Immature natural killer cell (primary cell): ENCODE results near the gene STK11. TPM values are rescaled to one million over a fixed set of nuclear protein-coding genes. Genes with fewer than 3 reads are reported as not detected.
"Not testable (repeated sequence)": the region's sequence is repeated elsewhere in the genome, so short reads cannot be mapped to it uniquely, and the experiment has no call there.

Source experiments
- DNase-seq, 3 donors: peaks; one replicate each; pipeline ENCODE4 v3.0.0; 2022; ENCODE audit warnings: mixed read lengths in 1 of 3
- H3K27ac Mint-ChIP-seq, 6 donors: one replicate each; pipeline ENCODE4 v1.8.0; 2020; ENCODE audit warnings: mixed read lengths in 6 of 6, mild to moderate bottlenecking in 5 of 6, inconsistent platforms in 4 of 6, moderate library complexity in 3 of 6
- H3K27me3 Mint-ChIP-seq, 3 donors: one replicate each; pipeline ENCODE4 v1.8.0; 2020 to 2021; ENCODE audit warnings: low read depth in 3 of 3, mild to moderate bottlenecking in 3 of 3, mixed read lengths in 3 of 3, moderate library complexity in 3 of 3, inconsistent platforms in 1 of 3
- H3K36me3 Mint-ChIP-seq, 3 donors: one replicate each; pipeline ENCODE4 v1.8.0; 2020; ENCODE audit warnings: mixed read lengths in 3 of 3, inconsistent platforms in 2 of 3, mild to moderate bottlenecking in 2 of 3
- H3K4me1 Mint-ChIP-seq, 2 donors: one replicate each; pipeline ENCODE4 v1.8.0; 2020; ENCODE audit warnings: inconsistent platforms in 2 of 2, mild to moderate bottlenecking in 2 of 2, mixed read lengths in 2 of 2, moderate library complexity in 1 of 2
- H3K4me3 Mint-ChIP-seq, 5 donors: one replicate each; pipeline ENCODE4 v1.8.0; 2020; ENCODE audit warnings: mild to moderate bottlenecking in 5 of 5, mixed read lengths in 5 of 5, inconsistent platforms in 3 of 5, moderate library complexity in 3 of 5
- H3K9me3 Mint-ChIP-seq, 6 donors: one replicate each; pipeline ENCODE4 v1.8.0; 2020; ENCODE audit warnings: mild to moderate bottlenecking in 6 of 6, mixed read lengths in 6 of 6, inconsistent platforms in 4 of 6, moderate library complexity in 3 of 6
- polyA plus RNA-seq, 3 donors: library from polyadenylated mRNA; unstranded; fragments of 300-500 nt; fragmentation: Illumina TruSeq; gene quantifications; one replicate each; pipeline ENCODE4 v1.2.3, GENCODE V29; 2021

Gene STK11
- polyA plus RNA-seq, 3 donors from 2014 or later: 10.8 to 14.5 (median 11.7) TPM

DNA sequence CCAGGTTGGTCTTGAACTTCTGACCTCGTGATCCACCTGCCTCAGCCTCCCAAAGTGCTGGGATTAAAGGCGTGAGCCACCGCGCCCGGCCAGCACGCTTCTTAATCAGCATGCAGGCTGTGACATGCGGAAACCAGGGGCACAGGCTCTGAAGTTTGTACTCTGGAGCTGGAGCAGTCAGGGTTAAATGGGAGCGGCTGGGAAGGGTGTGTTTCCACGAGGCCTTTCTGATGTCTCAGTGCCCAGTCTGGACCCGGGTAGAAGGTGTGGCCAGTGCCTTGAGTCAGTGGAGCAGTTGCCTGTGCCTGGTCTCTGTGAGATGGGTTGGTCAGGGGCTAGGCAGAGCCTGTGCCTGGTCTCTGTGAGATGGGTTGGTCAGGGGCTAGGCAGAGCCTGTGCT, 3.3 kb downstream of the STK11 start:
- Mint-ChIP-seq H3K27me3 (peaks cover 10 to 13% (median 10%) of the 10 kb centered on the region in 3 donors), H3K4me1 (peaks cover 28 to 37% of the 10 kb centered on the region in 2 donors), H3K4me3 (peak overlapping the region in 2 of 5 donors; percentile 38 to 47)
- not testable (repeated sequence) for DNase-seq, H3K27ac Mint-ChIP-seq, H3K36me3 Mint-ChIP-seq, H3K9me3 Mint-ChIP-seq

DNA sequence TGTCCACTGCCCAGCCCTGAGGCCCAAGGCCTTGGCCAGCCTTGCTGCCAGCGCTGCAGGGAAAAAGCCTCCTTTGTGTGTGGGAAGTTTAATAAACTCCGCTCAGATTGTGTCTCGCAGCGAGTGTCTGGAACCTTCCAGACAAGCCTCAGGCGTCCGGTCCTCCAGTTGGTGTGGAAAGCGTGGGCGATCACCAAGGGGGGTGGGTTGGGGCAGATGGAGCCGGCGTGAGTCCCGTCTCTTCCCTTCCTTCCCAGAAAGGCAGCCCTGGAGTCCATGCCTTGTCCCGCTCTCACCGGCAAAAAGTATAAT, 4.6 kb downstream of the STK11 start:
- H3K4me1 Mint-ChIP-seq: peaks cover 34 to 42% of the 10 kb centered on the region in 2 donors
- peaks cover 10 to 13% (median 12%) of the 10 kb centered on the region in 3 donors for H3K27me3 Mint-ChIP-seq
- no peak overlapping the region for H3K27ac Mint-ChIP-seq
- peaks cover 0 to 4% (median 0%) of the 10 kb centered on the region in 3 donors for H3K36me3 Mint-ChIP-seq
- H3K9me3 Mint-ChIP-seq: no peaks in the 10 kb centered on the region
- no peak for DNase-seq
- H3K4me3 Mint-ChIP-seq: peak overlapping the region in 1 of 5 donors; percentile 33

DNA sequence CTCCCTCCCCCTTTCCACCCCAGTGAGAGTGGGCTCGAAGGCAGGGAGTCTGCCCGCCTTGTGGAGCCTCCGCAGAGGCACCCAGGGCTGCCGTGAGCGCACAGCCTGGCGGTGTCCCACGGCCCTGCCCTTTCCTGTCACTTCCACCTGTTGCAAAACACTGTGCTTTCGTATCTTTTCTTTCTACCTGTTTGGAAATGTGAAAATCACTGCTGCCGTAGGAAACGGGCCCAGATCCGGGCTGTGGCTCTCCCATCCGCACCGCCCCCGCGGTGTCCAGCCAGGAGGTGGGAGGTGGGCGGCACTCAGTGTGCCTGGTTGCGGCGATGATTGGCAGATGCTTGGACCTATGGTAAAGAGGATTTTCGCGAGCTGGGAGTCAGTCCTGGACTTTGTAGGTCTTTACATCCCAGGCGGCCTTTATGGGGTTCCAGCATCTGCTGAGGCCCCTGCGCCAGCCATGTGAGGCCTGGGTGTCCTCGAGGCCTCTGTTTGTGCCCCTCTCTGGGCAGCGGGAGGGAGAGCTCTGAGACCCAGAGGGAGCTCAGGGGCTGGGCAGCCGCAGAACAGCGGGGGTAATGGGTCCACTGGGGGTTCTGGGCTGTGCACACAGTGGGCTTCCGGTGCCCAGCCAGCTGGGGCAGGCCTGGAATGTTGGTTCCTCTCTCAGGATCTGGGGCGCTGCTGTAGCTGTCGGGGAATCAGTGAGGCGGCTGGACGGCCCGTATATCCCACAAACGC, 6.1 kb downstream of the STK11 start:
- Mint-ChIP-seq H3K36me3 (peaks cover 0 to 4% (median 0%) of the 10 kb centered on the region in 3 donors), H3K4me1 (peaks cover 31 to 42% of the 10 kb centered on the region in 2 donors), H3K27ac (peak overlapping the region in 1 of 6 donors; percentile 42), H3K4me3 (no peak overlapping the region), H3K27me3 (peaks cover 7 to 9% (median 8%) of the 10 kb centered on the region in 3 donors), H3K9me3 (no peaks in the 10 kb centered on the region)
- no peak for DNase-seq

DNA sequence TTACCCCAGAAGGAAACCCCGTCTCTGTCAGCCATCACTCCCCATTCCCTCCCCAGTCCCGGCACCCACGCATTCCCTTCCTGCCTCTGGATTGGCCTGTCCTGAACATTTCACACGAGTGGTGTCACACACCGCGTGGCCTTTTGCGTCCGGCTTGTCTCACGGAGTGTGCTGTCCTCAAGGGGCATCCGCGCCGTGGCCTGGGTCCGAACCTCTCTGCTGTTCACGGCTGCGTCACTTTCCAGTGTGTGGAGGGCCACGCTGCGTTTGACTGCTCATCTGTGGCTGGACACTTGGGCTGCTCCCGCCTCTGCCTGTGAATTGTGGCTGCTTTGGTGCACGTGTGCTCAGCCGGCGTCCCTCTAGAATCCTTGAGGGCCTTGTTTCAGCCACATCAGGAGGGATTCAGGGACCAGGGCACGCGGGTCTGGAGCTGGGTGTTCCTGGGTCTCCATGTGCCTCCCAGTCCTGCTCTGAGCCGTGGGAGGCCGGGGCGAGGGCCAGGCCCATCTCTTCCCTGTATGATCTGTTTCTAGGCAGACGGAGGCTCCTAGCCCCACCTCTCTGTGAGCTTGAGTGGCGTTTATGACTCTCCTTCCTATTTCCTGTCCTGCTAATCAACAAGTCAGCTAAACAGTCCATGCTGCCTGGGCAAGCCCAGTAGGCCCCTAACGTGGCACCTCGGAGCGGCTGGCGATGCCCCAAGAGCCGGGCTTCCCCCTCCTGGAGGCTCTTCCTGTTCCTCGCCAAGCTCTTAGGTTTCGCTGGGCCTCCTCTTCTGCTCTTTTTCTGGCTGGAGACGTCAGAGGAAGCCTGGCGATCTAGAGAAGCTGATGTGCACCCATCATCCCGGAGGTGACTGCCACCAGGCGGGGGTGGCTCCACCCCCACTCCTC, 8.1 kb downstream of the STK11 start:
- Mint-ChIP-seq H3K27me3 (peaks cover 0 to 2% (median 1%) of the 10 kb centered on the region in 3 donors), H3K27ac (peak overlapping the region; percentile 60 to 85 (median 76)), H3K36me3 (peaks cover 0 to 4% (median 0%) of the 10 kb centered on the region in 3 donors), H3K4me3 (peak overlapping the region in 3 of 5 donors; percentile 40 to 71 (median 55)), H3K4me1 (peaks cover 13 to 29% of the 10 kb centered on the region in 2 donors), H3K9me3 (no peaks in the 10 kb centered on the region)
- peak in 1 of 3 donors; percentile 15 for DNase-seq

DNA sequence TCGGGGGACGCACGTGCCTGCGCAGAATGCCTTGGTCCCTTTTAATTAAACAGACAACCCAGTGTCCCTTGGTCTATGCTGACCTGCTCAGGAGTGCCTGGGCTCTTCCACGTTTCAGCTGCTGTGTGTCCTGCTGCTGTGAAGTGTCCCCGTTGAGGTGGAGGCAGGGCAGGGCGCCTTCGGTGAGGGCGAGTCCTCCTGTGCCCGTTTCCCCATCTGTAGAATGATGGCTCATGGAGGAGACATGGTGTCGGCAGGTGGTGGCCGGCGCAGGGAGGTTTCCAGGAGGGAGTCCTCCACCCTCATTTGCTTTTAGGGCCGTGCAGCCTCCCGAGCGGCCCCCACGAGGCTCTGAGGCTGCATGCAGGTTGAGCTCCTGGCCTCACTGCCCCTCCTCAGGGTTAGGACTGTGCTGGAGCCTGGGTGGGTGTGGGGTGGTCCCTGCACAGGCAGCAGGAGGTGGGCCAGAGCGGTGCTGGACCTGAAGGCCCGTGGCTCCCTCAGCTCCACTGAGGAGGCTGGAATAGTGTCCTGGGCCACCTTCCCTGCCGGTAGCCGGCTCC, 8.8 kb downstream of the STK11 start:
- DNase-seq: no peak
- peak overlapping the region in 5 of 6 donors; percentile 64 to 85 (median 78) for H3K27ac Mint-ChIP-seq
- no peaks in the 10 kb centered on the region for H3K9me3 Mint-ChIP-seq
- H3K4me3 Mint-ChIP-seq: peak overlapping the region in 2 of 5 donors; percentile 40 to 71
- H3K4me1 Mint-ChIP-seq: peaks cover 13 to 27% of the 10 kb centered on the region in 2 donors
- peaks cover 0 to 2% (median 1%) of the 10 kb centered on the region in 3 donors for H3K27me3 Mint-ChIP-seq
- peaks cover 0 to 4% (median 0%) of the 10 kb centered on the region in 3 donors for H3K36me3 Mint-ChIP-seq

DNA sequence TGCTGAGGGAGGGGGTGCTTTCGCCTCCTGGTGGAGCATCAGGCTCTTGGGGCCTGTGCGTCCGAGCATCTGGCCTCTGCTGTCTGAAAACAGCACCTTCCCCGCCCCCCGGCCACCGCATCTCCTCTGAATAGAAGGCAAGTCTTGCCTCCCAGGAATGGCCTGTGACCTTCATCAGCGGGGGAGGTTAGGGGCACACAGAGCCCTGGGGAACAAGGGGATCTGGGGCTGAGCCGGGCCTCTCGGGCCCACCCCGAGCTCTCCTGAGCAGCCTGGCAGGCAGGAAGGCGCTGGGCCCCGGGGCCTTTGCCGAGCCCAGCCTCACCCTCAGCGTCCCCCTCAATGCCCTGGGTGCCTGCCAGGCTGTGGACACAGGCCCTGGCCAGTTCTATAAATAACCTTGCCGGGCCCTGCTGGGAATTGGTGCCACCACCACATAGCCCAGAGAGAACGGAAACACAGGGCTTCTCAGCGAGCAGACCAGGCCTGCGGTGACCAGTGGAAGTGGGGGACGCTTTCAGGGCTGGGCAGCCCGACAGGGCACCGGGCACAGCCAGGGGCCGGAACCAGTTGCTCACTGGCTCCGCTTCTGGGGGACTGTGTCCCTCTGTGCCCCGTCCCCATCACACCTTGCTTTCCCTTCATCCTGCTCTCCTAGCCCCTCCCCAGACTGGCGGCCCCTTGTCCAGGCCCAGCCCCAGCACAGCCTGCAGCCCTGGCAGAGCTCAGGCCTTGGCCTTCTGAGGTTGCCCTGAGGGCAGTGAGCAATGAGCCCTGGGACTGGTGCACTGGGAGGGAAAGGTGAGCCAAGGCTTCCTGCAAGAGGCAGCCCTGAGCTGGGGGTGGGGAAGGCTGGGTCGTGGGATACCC, 9.5 kb downstream of the STK11 start:
- Mint-ChIP-seq H3K27me3 (peaks cover 0 to 2% (median 1%) of the 10 kb centered on the region in 3 donors), H3K4me3 (no peak overlapping the region)

DNA sequence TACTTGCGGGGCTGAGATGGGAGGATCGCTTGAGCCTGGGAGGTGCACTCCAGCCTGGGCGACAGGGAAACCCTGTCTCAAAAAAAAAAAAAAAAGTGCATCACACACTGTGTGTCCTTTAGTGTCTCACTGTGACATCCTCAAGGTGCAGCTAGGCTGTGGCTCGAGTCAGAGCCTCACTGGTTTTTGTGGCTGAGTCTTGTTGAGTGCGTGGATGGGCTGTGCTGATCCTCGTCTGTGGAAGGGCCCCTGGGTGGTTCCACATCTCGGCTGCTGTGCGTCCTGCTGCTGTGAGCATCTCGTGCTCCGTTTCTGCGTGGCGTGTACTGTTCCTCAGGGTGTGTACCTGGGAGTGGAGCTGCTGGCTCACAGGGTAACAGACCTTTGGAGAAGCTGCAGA, 11.2 kb downstream of the STK11 start:
- peaks cover 13 to 16% of the 10 kb centered on the region in 2 donors for H3K4me1 Mint-ChIP-seq
- H3K27me3 Mint-ChIP-seq: peaks cover 0 to 2% (median 1%) of the 10 kb centered on the region in 3 donors
- no peaks in the 10 kb centered on the region for H3K9me3 Mint-ChIP-seq
- peaks cover 0 to 4% (median 0%) of the 10 kb centered on the region in 3 donors for H3K36me3 Mint-ChIP-seq
- H3K27ac Mint-ChIP-seq: no peak overlapping the region
- no peak overlapping the region for H3K4me3 Mint-ChIP-seq
- DNase-seq: no peak

More for the DNA sequence above, 9.5 kb downstream of the STK11 start:
- H3K27ac Mint-ChIP-seq: no peak overlapping the region
- no peak for DNase-seq
- H3K9me3 Mint-ChIP-seq: no peaks in the 10 kb centered on the region
- H3K36me3 Mint-ChIP-seq: peaks cover 0 to 4% (median 0%) of the 10 kb centered on the region in 3 donors
- H3K4me1 Mint-ChIP-seq: peaks cover 13 to 22% of the 10 kb centered on the region in 2 donors

DNA sequence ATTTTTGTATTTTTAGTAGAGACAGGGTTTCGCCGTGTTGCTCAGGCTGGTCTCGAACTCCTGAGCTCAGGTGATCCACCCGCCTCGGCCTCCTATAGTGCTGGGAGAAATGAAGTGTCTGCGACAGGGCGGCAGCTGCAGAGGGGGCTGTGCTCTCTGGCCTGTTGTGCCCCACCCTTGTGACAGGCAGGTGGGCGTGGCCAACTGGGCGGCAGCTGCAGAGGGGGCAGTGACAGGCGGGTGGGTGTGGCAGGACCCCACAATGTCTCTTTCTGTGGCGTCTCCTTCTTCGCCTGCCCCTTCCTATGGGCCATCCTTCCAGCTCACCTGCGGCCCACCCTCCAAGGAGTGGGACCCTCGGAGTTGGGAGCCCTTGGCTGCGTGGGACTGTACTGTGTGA, 11.8 kb downstream of the STK11 start:
- peaks cover 0 to 2% (median 1%) of the 10 kb centered on the region in 3 donors for H3K27me3 Mint-ChIP-seq
- H3K4me1 Mint-ChIP-seq: peaks cover 13 to 15% of the 10 kb centered on the region in 2 donors
- no peak overlapping the region for H3K27ac Mint-ChIP-seq
- DNase-seq: no peak
- H3K9me3 Mint-ChIP-seq: no peaks in the 10 kb centered on the region
- peaks cover 0 to 4% (median 0%) of the 10 kb centered on the region in 3 donors for H3K36me3 Mint-ChIP-seq
- no peak overlapping the region for H3K4me3 Mint-ChIP-seq

DNA sequence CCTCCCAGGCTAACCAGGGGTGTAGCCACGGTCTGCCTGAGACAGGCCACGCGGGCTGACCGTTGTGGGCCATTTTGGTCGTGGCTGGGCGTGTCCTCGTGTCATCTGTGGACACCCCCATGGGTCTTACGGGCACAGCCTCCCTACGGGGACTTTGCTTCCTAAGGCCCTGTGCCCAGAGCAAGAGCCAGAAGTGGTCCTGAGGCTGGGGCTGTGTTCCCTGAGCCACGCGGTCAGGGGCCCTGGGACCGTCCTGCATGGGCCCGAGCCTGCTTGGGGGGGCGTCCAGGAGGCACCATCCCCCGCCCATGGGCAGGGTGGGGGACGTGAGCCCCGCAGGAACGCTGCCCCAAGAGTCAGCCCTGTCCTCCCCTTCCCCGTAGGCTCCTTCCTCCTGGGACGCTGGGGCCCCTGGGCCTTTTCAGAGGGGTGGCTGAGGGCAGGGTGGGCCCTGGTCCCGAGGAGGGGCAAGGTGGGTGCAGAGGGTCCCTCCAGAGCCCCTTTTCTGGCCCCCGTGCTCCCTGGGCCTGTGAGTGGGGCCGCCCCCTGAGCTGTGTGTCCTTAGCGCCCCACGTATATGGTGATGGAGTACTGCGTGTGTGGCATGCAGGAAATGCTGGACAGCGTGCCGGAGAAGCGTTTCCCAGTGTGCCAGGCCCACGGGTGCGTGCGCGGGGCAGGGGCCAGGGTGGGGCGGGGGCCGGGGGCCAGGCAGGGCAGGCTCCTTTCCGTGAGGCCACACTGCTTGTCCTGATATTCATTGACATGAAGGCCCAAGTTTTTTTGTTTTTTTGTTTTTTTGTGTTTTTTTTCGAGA, 13.4 kb downstream of the STK11 start:
- Mint-ChIP-seq H3K36me3 (no peaks in the 10 kb centered on the region), H3K4me1 (peaks cover 5 to 7% of the 10 kb centered on the region in 2 donors), H3K27me3 (peaks cover 0 to 1% (median 0%) of the 10 kb centered on the region in 3 donors), H3K9me3 (no peaks in the 10 kb centered on the region), H3K27ac (no peak overlapping the region), H3K4me3 (no peak overlapping the region)
- DNase-seq: no peak

DNA sequence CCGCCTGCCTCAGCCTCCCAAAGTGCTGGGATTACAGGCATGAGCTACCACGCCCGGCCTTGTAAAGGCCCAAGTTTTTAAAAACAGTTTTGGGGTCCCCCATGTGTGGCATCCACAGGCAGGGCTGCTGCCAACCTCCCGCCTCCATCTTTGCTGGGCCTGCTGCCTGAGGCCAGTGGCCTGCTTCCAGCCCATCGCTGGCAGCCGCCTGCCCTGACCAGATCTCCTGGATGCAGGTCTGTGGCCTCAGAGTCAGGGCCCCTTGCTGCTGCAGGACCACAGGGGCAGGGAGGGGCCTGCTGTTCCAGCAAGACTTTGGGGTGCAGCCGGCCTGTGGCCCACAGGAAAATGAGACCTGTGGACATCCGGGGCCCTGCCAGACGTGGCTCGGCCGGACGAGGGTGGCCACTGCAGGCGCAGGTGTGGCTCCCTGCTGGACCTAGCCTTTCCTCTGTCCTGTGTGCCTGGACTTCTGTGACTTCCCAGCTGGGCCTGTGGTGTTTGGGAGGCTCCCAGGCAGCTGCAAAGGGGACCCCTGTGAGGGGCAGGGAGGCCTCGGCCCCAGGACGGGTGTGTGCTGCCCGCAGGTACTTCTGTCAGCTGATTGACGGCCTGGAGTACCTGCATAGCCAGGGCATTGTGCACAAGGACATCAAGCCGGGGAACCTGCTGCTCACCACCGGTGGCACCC, 14.4 kb downstream of the STK11 start:
- Mint-ChIP-seq H3K27me3 (no peaks in the 10 kb centered on the region), H3K36me3 (no peaks in the 10 kb centered on the region), H3K9me3 (no peaks in the 10 kb centered on the region), H3K4me3 (no peak overlapping the region), H3K4me1 (peaks cover 0 to 3% of the 10 kb centered on the region in 2 donors), H3K27ac (no peak overlapping the region)
- no peak for DNase-seq

DNA sequence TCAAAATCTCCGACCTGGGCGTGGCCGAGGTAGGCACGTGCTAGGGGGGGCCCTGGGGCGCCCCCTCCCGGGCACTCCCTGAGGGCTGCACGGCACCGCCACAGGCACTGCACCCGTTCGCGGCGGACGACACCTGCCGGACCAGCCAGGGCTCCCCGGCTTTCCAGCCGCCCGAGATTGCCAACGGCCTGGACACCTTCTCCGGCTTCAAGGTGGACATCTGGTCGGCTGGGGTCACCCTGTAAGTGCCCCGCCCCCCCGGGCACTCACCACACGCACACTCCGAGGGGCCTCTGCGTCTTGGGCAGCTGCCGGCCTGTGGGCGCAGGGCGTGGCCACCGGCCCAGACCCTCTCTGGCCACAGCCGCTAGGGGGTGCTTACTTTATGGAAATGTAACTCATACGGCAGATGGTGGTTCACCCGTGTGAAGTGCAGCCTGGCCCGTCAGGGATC, 14.9 kb downstream of the STK11 start:
- H3K27me3 Mint-ChIP-seq: no peaks in the 10 kb centered on the region
- no peaks in the 10 kb centered on the region for H3K9me3 Mint-ChIP-seq
- no peak for DNase-seq
- H3K4me3 Mint-ChIP-seq: no peak overlapping the region
- H3K36me3 Mint-ChIP-seq: no peaks in the 10 kb centered on the region
- H3K4me1 Mint-ChIP-seq: peaks cover 0 to 3% of the 10 kb centered on the region in 2 donors
- no peak overlapping the region for H3K27ac Mint-ChIP-seq
